ENCODE results near the gene WASL.

GRCh38 chr7:123639631-123640030, 109.2 kb downstream of the WASL start:
- TF ChIP-seq POLR2A (IDR thresholded peaks at IDR 0.05), result no peak
- no peak for TF ChIP-seq CTCF (IDR thresholded peaks at IDR 0.05)
